MM.1S (cell line): Measurements from ENCODE around the gene ECE1.

Experiments
- CTCF ChIP-seq: fragments of 300-600 bp; sonication (generic); IDR thresholded peaks from 2 replicates; pipeline ENCODE4 v1.5.1; 2016; ENCODE audit warnings: antibody characterized with exemption, low read length, mixed read lengths
- EZH2 ChIP-seq: fragments of 300-600 bp; sonication (generic); optimal IDR thresholded peaks from 2 replicates; pipeline ENCODE3; 2017; ENCODE audit warnings: low read depth, mild to moderate bottlenecking, antibody characterized with exemption, low read length, mixed read lengths
- EZH2phosphoT487 ChIP-seq: fragments of 300-600 bp; sonication (generic); IDR thresholded peaks from 2 replicates; pipeline ENCODE4 v1.6.1; 2018; ENCODE audit warnings: antibody characterized with exemption, low read length

GRCh38 chr1:21238141-21238800 lies 52.0 kb downstream of the ECE1 start:
- no peak for TF ChIP-seq CTCF
- TF ChIP-seq EZH2phosphoT487, result no peak
- no peak for TF ChIP-seq EZH2
